ENCODE data around the gene PARD3B. TPM values are rescaled to one million over a fixed set of nuclear protein-coding genes. Genes with fewer than 3 reads are reported as not detected.

PARD3B gene
- total RNA-seq, 1 donor from 2014 or later = not detected

DNA sequence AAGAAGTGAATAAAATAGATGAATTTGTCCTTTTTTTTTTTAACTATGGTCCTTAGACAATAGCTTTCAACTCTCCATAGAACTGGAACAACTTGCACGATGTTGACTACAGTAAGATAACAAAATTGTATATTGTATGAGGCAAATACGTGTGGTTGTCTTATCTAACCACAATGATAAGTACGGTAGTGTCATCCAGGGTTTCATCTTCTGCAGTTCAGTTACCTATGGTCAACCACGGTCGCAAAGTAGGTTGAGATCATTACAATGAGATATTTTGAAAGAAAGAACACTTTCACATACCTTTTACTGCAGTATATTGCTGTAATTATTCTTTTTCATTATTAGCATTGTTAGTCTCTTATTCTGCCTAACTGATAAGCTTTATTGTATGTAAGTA is 295.2 kb downstream of the PARD3B start:
- Mint-ChIP-seq H3K27me3 (no peaks in the 10 kb centered on the region), H3K27ac (no peak overlapping the region), H3K4me1 (no peaks in the 10 kb centered on the region), H3K9me3 (no peaks in the 10 kb centered on the region), H3K4me3 (no peak overlapping the region), H3K36me3 (ENCODE audit: low read depth) (no peaks in the 10 kb centered on the region)
- ChIA-PET POLR2A (no interaction called here), CTCF (interaction anchor here (0.7 kb wide), 1 partner anchor 1019 kb away, joined by 3 read pairs; no protein-coding TSS in a partner anchor)
- no peak for DNase-seq
- no peak for ATAC-seq (ENCODE audit: low read depth)
- TF ChIP-seq CTCF (IDR thresholded peaks at IDR 0.05) = no peak
- intact Hi-C loops (cut with micrococcal nuclease) = no loop called here

DNA sequence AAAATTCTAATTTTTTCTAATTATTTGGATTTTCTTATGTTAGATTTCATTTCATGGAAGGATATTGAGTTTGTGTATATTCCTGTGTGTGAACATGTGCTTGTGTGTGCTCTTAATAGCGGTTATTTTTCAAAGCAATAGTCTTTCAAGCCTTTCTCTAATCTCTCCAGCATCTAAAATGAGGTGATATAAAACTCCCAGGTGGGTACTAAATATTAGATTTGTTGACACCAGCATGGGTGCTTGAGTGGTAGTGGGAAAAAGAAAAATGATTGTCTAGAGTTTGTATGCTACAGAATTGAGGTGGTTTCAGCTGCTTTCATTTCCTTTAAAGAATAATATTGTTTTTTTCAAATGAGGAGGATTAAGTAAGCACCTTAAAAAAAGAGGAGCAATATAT is 296.8 kb downstream of the PARD3B start:
- intact Hi-C loops (cut with micrococcal nuclease) = no loop called here
- H3K36me3 Mint-ChIP-seq (ENCODE audit: low read depth) = no peaks in the 10 kb centered on the region
- POLR2A ChIA-PET = no interaction called here

DNA sequence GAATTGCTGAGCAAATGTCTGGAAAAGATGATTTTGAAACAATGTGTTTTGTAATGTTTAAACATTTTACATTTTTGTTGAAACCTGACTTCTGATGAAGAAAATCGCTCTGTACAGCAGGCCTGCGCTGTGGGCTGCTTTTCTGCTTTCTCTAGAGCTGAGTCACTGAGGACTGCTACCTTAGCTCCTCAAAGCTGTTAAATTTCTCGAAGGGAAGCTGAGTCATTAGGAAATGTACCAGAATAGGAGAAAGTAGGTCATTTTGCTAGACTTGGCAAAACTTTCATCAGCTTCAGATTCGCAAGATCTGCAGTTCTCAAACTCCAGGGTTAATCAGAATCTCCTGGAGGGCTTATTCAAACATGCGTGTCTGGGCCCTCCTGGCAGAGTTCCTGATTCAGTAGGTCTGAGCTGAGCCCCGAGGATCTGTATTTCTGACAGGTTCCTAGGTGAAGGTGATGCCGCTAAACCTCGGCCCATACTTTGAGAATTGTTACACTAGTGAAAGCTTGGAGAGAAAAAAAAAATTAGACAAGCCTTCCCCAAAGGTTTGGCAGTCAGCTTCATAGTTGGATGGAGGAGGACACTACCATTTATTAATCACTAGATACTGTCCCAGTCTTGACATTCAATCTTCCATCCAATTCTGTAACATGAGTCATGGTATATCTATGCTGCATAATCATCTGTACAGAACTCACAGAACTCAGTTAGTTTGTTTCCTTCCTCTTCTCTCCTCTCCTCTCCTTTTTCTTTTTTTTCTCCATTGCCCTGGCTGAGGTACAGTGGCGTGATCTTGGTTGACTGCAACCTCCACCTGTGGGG is 297.6 kb downstream of the PARD3B start:
- no peak for DNase-seq
- POLR2A ChIA-PET = no interaction called here
- Mint-ChIP-seq H3K27me3 (no peaks in the 10 kb centered on the region), H3K27ac (no peak overlapping the region), H3K36me3 (ENCODE audit: low read depth) (no peaks in the 10 kb centered on the region), H3K4me3 (no peak overlapping the region), H3K4me1 (no peaks in the 10 kb centered on the region), H3K9me3 (no peaks in the 10 kb centered on the region)
- ATAC-seq (ENCODE audit: low read depth) = no peak
- no peak for TF ChIP-seq CTCF (IDR thresholded peaks at IDR 0.05)
- CTCF ChIA-PET = interaction anchor here (0.9 kb wide), 1 partner anchor 8 kb away, joined by 3 read pairs; no protein-coding TSS in a partner anchor
- intact Hi-C loops (cut with micrococcal nuclease) = no loop called here

More for the DNA sequence above, 296.8 kb downstream of the PARD3B start:
- ATAC-seq (ENCODE audit: low read depth) = no peak
- no peak overlapping the region for H3K4me3 Mint-ChIP-seq
- CTCF ChIA-PET = interaction anchor here (0.9 kb wide), 1 partner anchor 8 kb away, joined by 3 read pairs; no protein-coding TSS in a partner anchor
- no peaks in the 10 kb centered on the region for H3K27me3 Mint-ChIP-seq
- H3K4me1 Mint-ChIP-seq = no peaks in the 10 kb centered on the region
- no peak overlapping the region for H3K27ac Mint-ChIP-seq
- no peak for TF ChIP-seq CTCF (IDR thresholded peaks at IDR 0.05)
- no peaks in the 10 kb centered on the region for H3K9me3 Mint-ChIP-seq
- DNase-seq = no peak

DNA sequence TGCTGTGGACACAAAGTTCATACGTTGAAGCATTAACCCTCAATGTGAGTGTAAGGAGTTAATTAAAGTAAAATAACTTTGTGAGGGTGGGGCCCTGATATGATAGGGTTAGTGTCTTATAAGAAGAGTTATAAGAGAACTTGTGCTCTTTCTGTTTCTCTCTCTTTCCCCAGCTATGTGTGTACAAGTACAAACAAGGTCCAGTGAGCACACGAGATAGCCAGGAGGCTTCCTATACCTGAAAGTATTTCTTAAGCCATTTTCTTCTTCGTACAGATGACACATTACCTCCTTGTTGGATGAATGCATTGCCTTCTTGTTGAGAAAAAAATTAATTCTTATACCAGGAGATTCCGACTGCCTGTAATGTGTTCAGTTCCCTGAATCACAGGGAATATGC is 301.2 kb downstream of the PARD3B start:
- no peaks in the 10 kb centered on the region for H3K36me3 Mint-ChIP-seq (ENCODE audit: low read depth)
- ATAC-seq (ENCODE audit: low read depth) (no peak), DNase-seq (no peak)
- no peak for TF ChIP-seq CTCF (IDR thresholded peaks at IDR 0.05)
- H3K27me3 Mint-ChIP-seq = no peaks in the 10 kb centered on the region
- no peaks in the 10 kb centered on the region for H3K4me1 Mint-ChIP-seq
- H3K27ac Mint-ChIP-seq = no peak overlapping the region
- CTCF ChIA-PET = no interaction called here
- intact Hi-C loops (cut with micrococcal nuclease) = no loop called here
- no peaks in the 10 kb centered on the region for H3K9me3 Mint-ChIP-seq
- POLR2A ChIA-PET = no interaction called here
- no peak overlapping the region for H3K4me3 Mint-ChIP-seq

- DNase-seq = no peak
- Mint-ChIP-seq H3K4me3 (no peak overlapping the region), H3K9me3 (no peaks in the 10 kb centered on the region), H3K27ac (no peak overlapping the region), H3K4me1 (no peaks in the 10 kb centered on the region), H3K36me3 (ENCODE audit: low read depth) (no peaks in the 10 kb centered on the region), H3K27me3 (no peaks in the 10 kb centered on the region)
- intact Hi-C loops (cut with micrococcal nuclease) = no loop called here
- POLR2A ChIA-PET = no interaction called here
- CTCF ChIA-PET = no interaction called here
- ATAC-seq (ENCODE audit: low read depth) = no peak
- no peak for TF ChIP-seq CTCF (IDR thresholded peaks at IDR 0.05)
Measured at GRCh38 chr2:204849892-204850291, 304.6 kb downstream of the PARD3B start.

Data from activated B cell treated with CpG ODN at 0.5 μM for 24 hours (primary cell).